ENCODE measurements around the gene BRIP1.
"Not testable (repeated sequence)": the region's sequence is repeated elsewhere in the genome, so short reads cannot be mapped to it uniquely, and the experiment has no call there.

The BRIP1 gene

GRCh38 chr17:61783556-61784304 is 79.6 kb downstream of the BRIP1 start:
- Histone ChIP-seq H3K36me3 (ENCODE audit: control insufficient read depth, insufficient read depth, low read length) (peaks cover 10% of the 10 kb centered on the region; the same call in 1 of the 2 replicates), H3K4me3 (ENCODE audit: low read depth, low read length) (no peak overlapping the region), H3K27ac (ENCODE audit: low read depth, low read length) (no peak overlapping the region), H3K9me3 (ENCODE audit: control insufficient read depth, insufficient read depth, low read length) (no peaks in the 10 kb centered on the region), H3K27me3 (ENCODE audit: control insufficient read depth, insufficient read depth, low read length) (no peaks in the 10 kb centered on the region), H3K9ac (ENCODE audit: low read depth, low read length) (no peak overlapping the region), H3K4me1 (ENCODE audit: control insufficient read depth, insufficient read depth, low read length) (no peaks in the 10 kb centered on the region)

GRCh38 chr17:61783120-61783519 is 80.2 kb downstream of the BRIP1 start:
- no peak overlapping the region for H3K9ac ChIP-seq (ENCODE audit: low read depth, low read length)
- H3K4me1 ChIP-seq (ENCODE audit: control insufficient read depth, insufficient read depth, low read length) = no peaks in the 10 kb centered on the region
- H3K36me3 ChIP-seq (ENCODE audit: control insufficient read depth, insufficient read depth, low read length) = peaks cover 15% of the 10 kb centered on the region; the same call in 1 of the 2 replicates

DNA sequence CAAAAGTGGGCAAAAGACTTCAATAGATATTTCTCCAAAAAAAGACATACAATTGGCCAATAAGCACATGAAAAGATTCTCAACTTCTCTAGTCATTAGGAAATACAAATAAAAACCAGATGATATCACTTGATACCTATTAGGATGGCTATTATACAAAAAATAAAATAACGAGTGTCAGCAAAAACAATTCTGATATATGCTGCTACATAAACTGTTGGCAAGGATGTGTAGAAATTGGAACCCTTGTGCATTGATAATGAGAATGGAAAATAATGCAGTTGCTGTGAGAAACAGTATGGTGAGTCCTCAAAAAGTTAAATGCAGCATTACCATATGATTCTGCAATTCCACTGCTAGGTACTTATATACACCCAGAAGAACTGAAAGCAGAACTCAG is 80.6 kb downstream of the BRIP1 start:
- H3K27me3 ChIP-seq (ENCODE audit: control insufficient read depth, insufficient read depth, low read length) = no peaks in the 10 kb centered on the region
- H3K9ac ChIP-seq (ENCODE audit: low read depth, low read length) = no peak overlapping the region
- no peak overlapping the region for H3K4me3 ChIP-seq (ENCODE audit: low read depth, low read length)
- no peak overlapping the region for H3K27ac ChIP-seq (ENCODE audit: low read depth, low read length)
- no peaks in the 10 kb centered on the region for H3K9me3 ChIP-seq (ENCODE audit: control insufficient read depth, insufficient read depth, low read length)
- H3K4me1 ChIP-seq (ENCODE audit: control insufficient read depth, insufficient read depth, low read length) = no peaks in the 10 kb centered on the region
- H3K36me3 ChIP-seq (ENCODE audit: control insufficient read depth, insufficient read depth, low read length) = peaks cover 15% of the 10 kb centered on the region; the same call in 1 of the 2 replicates

More at GRCh38 chr17:61783120-61783519, 80.2 kb downstream of the BRIP1 start:
- no peaks in the 10 kb centered on the region for H3K9me3 ChIP-seq (ENCODE audit: control insufficient read depth, insufficient read depth, low read length)
- H3K27ac ChIP-seq (ENCODE audit: low read depth, low read length) = no peak overlapping the region
- no peak overlapping the region for H3K4me3 ChIP-seq (ENCODE audit: low read depth, low read length)
- no peaks in the 10 kb centered on the region for H3K27me3 ChIP-seq (ENCODE audit: control insufficient read depth, insufficient read depth, low read length)

DNA sequence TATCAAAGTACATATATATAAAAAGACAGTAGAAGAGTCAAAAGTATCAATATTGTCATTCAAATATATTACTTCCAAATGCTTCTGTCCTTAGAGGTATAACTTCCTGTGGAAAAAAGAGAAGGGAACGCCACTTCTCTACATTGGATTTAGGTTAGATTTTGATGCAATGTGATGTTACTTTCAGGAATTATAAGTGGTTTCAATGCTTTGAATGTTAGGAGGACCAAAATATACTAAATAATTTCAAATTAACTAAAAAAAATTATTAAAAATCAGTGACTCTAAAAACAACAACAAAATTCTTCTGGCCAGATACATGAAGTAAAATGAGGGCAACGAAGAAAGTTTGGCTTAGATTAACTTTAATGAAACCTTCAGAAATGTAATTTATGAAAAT is 88.0 kb downstream of the BRIP1 start:
- Histone ChIP-seq H3K27me3 (ENCODE audit: control insufficient read depth, insufficient read depth, low read length) (no peaks in the 10 kb centered on the region), H3K9ac (ENCODE audit: low read depth, low read length) (no peak overlapping the region), H3K27ac (ENCODE audit: low read depth, low read length) (no peak overlapping the region), H3K4me3 (ENCODE audit: low read depth, low read length) (no peak overlapping the region), H3K9me3 (ENCODE audit: control insufficient read depth, insufficient read depth, low read length) (peaks cover 13% of the 10 kb centered on the region; the same call in 1 of the 2 replicates), H3K36me3 (ENCODE audit: control insufficient read depth, insufficient read depth, low read length) (peaks cover 39% of the 10 kb centered on the region), H3K4me1 (ENCODE audit: control insufficient read depth, insufficient read depth, low read length) (no peaks in the 10 kb centered on the region)

- Histone ChIP-seq H3K9me3 (ENCODE audit: control insufficient read depth, insufficient read depth, low read length) (peaks cover 13% of the 10 kb centered on the region; the same call in 1 of the 2 replicates), H3K27ac (ENCODE audit: low read depth, low read length) (no peak overlapping the region), H3K9ac (ENCODE audit: low read depth, low read length) (no peak overlapping the region), H3K4me1 (ENCODE audit: control insufficient read depth, insufficient read depth, low read length) (no peaks in the 10 kb centered on the region), H3K36me3 (ENCODE audit: control insufficient read depth, insufficient read depth, low read length) (peaks cover 35% of the 10 kb centered on the region), H3K4me3 (ENCODE audit: low read depth, low read length) (no peak overlapping the region), H3K27me3 (ENCODE audit: control insufficient read depth, insufficient read depth, low read length) (no peaks in the 10 kb centered on the region)
Observed at GRCh38 chr17:61774724-61775123, 88.6 kb downstream of the BRIP1 start.

- H3K4me1 ChIP-seq (ENCODE audit: control insufficient read depth, insufficient read depth, low read length); H3K27me3 ChIP-seq (ENCODE audit: control insufficient read depth, insufficient read depth, low read length); H3K4me3 ChIP-seq (ENCODE audit: low read depth, low read length); H3K9ac ChIP-seq (ENCODE audit: low read depth, low read length); H3K27ac ChIP-seq (ENCODE audit: low read depth, low read length): not testable (repeated sequence)
- peaks cover 13% of the 10 kb centered on the region; the same call in 1 of the 2 replicates for H3K9me3 ChIP-seq (ENCODE audit: control insufficient read depth, insufficient read depth, low read length)
- peaks cover 38% of the 10 kb centered on the region for H3K36me3 ChIP-seq (ENCODE audit: control insufficient read depth, insufficient read depth, low read length)
Observed at GRCh38 chr17:61774087-61774486, 89.2 kb downstream of the BRIP1 start.

GRCh38 chr17:61770752-61771533 is 92.4 kb downstream of the BRIP1 start:
- Histone ChIP-seq H3K4me3 (ENCODE audit: low read depth, low read length) (no peak overlapping the region), H3K4me1 (ENCODE audit: control insufficient read depth, insufficient read depth, low read length) (no peaks in the 10 kb centered on the region), H3K9me3 (ENCODE audit: control insufficient read depth, insufficient read depth, low read length) (peaks cover 13% of the 10 kb centered on the region; the same call in 1 of the 2 replicates), H3K27me3 (ENCODE audit: control insufficient read depth, insufficient read depth, low read length) (no peaks in the 10 kb centered on the region), H3K9ac (ENCODE audit: low read depth, low read length) (no peak overlapping the region), H3K36me3 (ENCODE audit: control insufficient read depth, insufficient read depth, low read length) (peaks cover 30% of the 10 kb centered on the region), H3K27ac (ENCODE audit: low read depth, low read length) (no peak overlapping the region)

DNA sequence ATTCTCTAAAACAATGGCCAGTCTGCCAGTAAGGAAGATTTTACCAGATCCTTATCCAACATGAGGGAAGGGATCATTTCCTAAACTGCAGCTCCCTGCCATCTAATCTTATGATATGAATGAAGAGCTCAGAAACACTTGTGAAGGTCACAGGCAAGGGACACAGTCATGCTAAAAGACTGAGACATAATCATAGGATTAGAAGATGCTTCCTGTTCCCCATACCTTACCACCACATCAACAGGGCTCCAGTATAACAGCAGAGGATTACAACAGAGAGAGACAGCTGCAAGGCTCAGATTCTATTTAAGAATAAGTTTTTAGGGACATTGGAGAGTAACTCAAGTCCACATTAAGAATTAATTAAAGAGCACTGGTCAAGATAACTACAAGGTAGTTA is 93.3 kb downstream of the BRIP1 start:
- H3K4me1 ChIP-seq (ENCODE audit: control insufficient read depth, insufficient read depth, low read length) = peaks cover under 1% of the 10 kb centered on the region; the same call in 1 of the 2 replicates
- no peak overlapping the region for H3K4me3 ChIP-seq (ENCODE audit: low read depth, low read length)
- peaks cover 13% of the 10 kb centered on the region; the same call in 1 of the 2 replicates for H3K9me3 ChIP-seq (ENCODE audit: control insufficient read depth, insufficient read depth, low read length)
- H3K27ac ChIP-seq (ENCODE audit: low read depth, low read length) = no peak overlapping the region
- H3K27me3 ChIP-seq (ENCODE audit: control insufficient read depth, insufficient read depth, low read length) = no peaks in the 10 kb centered on the region
- H3K9ac ChIP-seq (ENCODE audit: low read depth, low read length) = no peak overlapping the region
- peaks cover 22% of the 10 kb centered on the region for H3K36me3 ChIP-seq (ENCODE audit: control insufficient read depth, insufficient read depth, low read length)

GRCh38 chr17:61768405-61768804 is 94.9 kb downstream of the BRIP1 start:
- Histone ChIP-seq H3K4me1 (ENCODE audit: control insufficient read depth, insufficient read depth, low read length) (peaks cover 11% of the 10 kb centered on the region), H3K27ac (ENCODE audit: low read depth, low read length) (no peak overlapping the region), H3K9ac (ENCODE audit: low read depth, low read length) (no peak overlapping the region), H3K9me3 (ENCODE audit: control insufficient read depth, insufficient read depth, low read length) (peaks cover 13% of the 10 kb centered on the region; the same call in 1 of the 2 replicates), H3K4me3 (ENCODE audit: low read depth, low read length) (no peak overlapping the region), H3K27me3 (ENCODE audit: control insufficient read depth, insufficient read depth, low read length) (no peaks in the 10 kb centered on the region), H3K36me3 (ENCODE audit: control insufficient read depth, insufficient read depth, low read length) (peaks cover 22% of the 10 kb centered on the region)

- no peak overlapping the region for H3K27ac ChIP-seq (ENCODE audit: low read depth, low read length)
Observed at GRCh38 chr17:61766520-61766919, 96.8 kb downstream of the BRIP1 start.

DNA sequence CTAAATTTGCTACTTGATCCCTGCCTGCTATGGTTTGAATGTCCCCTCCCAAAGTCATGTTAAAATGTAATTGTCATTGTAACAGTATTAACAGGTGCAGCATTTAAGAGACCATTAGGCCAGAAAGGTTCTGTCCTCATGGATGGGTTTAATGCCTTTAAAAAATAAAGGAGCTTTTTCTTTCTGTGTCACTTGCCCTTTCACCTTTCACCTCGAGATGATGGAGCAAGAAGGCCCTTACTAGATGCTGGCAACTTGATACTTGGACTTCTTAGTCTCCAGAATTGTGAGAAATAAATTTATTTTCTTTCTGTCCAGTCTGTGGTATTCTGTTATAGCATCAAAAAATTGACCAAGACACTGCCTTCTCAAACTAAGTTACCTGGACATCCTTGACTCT is 98.5 kb downstream of the BRIP1 start:
- Histone ChIP-seq H3K36me3 (ENCODE audit: control insufficient read depth, insufficient read depth, low read length) (peaks cover 27% of the 10 kb centered on the region), H3K27ac (ENCODE audit: low read depth, low read length) (no peak overlapping the region), H3K4me3 (ENCODE audit: low read depth, low read length) (no peak overlapping the region), H3K4me1 (ENCODE audit: control insufficient read depth, insufficient read depth, low read length) (peaks cover 11% of the 10 kb centered on the region), H3K9me3 (ENCODE audit: control insufficient read depth, insufficient read depth, low read length) (no peaks in the 10 kb centered on the region; the same call in 1 of the 2 replicates), H3K9ac (ENCODE audit: low read depth, low read length) (no peak overlapping the region), H3K27me3 (ENCODE audit: control insufficient read depth, insufficient read depth, low read length) (no peaks in the 10 kb centered on the region)

More at GRCh38 chr17:61766520-61766919, 96.8 kb downstream of the BRIP1 start:
- Histone ChIP-seq H3K4me1 (ENCODE audit: control insufficient read depth, insufficient read depth, low read length) (peaks cover 11% of the 10 kb centered on the region), H3K36me3 (ENCODE audit: control insufficient read depth, insufficient read depth, low read length) (peaks cover 31% of the 10 kb centered on the region), H3K27me3 (ENCODE audit: control insufficient read depth, insufficient read depth, low read length) (no peaks in the 10 kb centered on the region), H3K4me3 (ENCODE audit: low read depth, low read length) (no peak overlapping the region), H3K9me3 (ENCODE audit: control insufficient read depth, insufficient read depth, low read length) (peaks cover 10% of the 10 kb centered on the region; the same call in 1 of the 2 replicates), H3K9ac (ENCODE audit: low read depth, low read length) (no peak overlapping the region)

Data from HUES48 (cell line).